Measurements from ENCODE around the gene ZNF648. TPM values are rescaled to one million over a fixed set of nuclear protein-coding genes. Genes with fewer than 3 reads are reported as not detected.

ZNF648 gene
- total and polyA plus RNA-seq, 2 of the 4 experiments (the other 2 are of a cell fraction), result not detected

GRCh38 chr1:182065126-182065845 lies 3.8 kb upstream of the ZNF648 start:
- Histone ChIP-seq H3K9me1 (ENCODE audit: insufficient read depth, low read length) (no peaks in the 10 kb centered on the region), H2AK5ac (ENCODE audit: low read depth, low read length) (no peak overlapping the region), H3K23ac (ENCODE audit: low read depth, low read length) (no peak overlapping the region), H2AK9ac (replicated peaks; ENCODE audit: low read depth, low read length, poor library complexity) (no peak overlapping the region), H3K9me3 (ENCODE audit: control insufficient read depth, insufficient read depth, low read length) (no peaks in the 10 kb centered on the region), H3K4me1 (ENCODE audit: control insufficient read depth, insufficient read depth, low read length) (no peaks in the 10 kb centered on the region), H2BK15ac (ENCODE audit: low read depth, low read length) (no peak overlapping the region), H3K14ac (replicated peaks; ENCODE audit: low read depth, low read length) (no peak overlapping the region), H3K4ac (ENCODE audit: low read depth, low read length) (no peak overlapping the region), H3K9ac (ENCODE audit: low read depth, low read length) (no peak overlapping the region), H3K27ac (ENCODE audit: insufficient read depth, low read length) (no peak overlapping the region), H3K18ac (ENCODE audit: low read depth, low read length) (no peak overlapping the region), H3K4me3 (ENCODE audit: insufficient read depth, low read depth, low read length) (no peak overlapping the region), H3K36me3 (ENCODE audit: control insufficient read depth, insufficient read depth, low read length) (no peaks in the 10 kb centered on the region), H4K91ac (ENCODE audit: insufficient read depth, low read depth, low read length) (no peak overlapping the region), H4K20me1 (ENCODE audit: insufficient read depth, low read length) (no peaks in the 10 kb centered on the region), H3K56ac (ENCODE audit: extremely low read depth, insufficient read depth, low read length) (no peak overlapping the region), H2AFZ (replicated peaks; ENCODE audit: low read length, poor library complexity) (no peak overlapping the region), H3K79me1 (ENCODE audit: low read depth in 1 of 2, low read length in 2 of 2) (no peaks in the 10 kb centered on the region), H3K27me3 (ENCODE audit: control insufficient read depth, insufficient read depth, low read length) (no peaks in the 10 kb centered on the region), H4K5ac (ENCODE audit: low read depth, low read length) (no peak overlapping the region), H2BK20ac (ENCODE audit: low read depth, low read length) (no peak overlapping the region), H2BK5ac (ENCODE audit: low read depth, low read length, poor library complexity, severe bottlenecking) (no peak overlapping the region), H3K4me2 (ENCODE audit: low read depth, low read length) (no peak overlapping the region), H4K8ac (ENCODE audit: low read depth in 2 of 2, low read length in 2 of 2) (no peak overlapping the region), H2BK120ac (ENCODE audit: low read depth, low read length) (no peak overlapping the region)
- BruUV-seq (replicated peaks), result no TSS peak
- ChIA-PET POLR2A (ENCODE audit: unreplicated experiment) (no interaction called here), CTCF (no interaction called here)
- no peak for TF ChIP-seq MAFK (IDR thresholded peaks at IDR 0.05; ENCODE audit: low read depth, low read length)
- TF ChIP-seq BHLHE40 (IDR thresholded peaks at IDR 0.05; ENCODE audit: low read depth, low read length), result no peak
- no peak for TF ChIP-seq CEBPB (IDR thresholded peaks at IDR 0.05; ENCODE audit: low read depth, low read length)
- no peak for TF ChIP-seq NFE2L2 (IDR thresholded peaks at IDR 0.05; ENCODE audit: low read depth, low read length)
- no peak for TF ChIP-seq USF2 (IDR thresholded peaks at IDR 0.05; ENCODE audit: low read depth, low read length)
- no peak for TF ChIP-seq RCOR1 (IDR thresholded peaks at IDR 0.05; ENCODE audit: insufficient replicate concordance, low read length)
- no peak for TF ChIP-seq POLR2A (IDR thresholded peaks at IDR 0.05; ENCODE audit: low read depth, low read length)
- TF ChIP-seq RAD21 (IDR thresholded peaks at IDR 0.05; ENCODE audit: low read length), result no peak
- TF ChIP-seq, protein P1, sequence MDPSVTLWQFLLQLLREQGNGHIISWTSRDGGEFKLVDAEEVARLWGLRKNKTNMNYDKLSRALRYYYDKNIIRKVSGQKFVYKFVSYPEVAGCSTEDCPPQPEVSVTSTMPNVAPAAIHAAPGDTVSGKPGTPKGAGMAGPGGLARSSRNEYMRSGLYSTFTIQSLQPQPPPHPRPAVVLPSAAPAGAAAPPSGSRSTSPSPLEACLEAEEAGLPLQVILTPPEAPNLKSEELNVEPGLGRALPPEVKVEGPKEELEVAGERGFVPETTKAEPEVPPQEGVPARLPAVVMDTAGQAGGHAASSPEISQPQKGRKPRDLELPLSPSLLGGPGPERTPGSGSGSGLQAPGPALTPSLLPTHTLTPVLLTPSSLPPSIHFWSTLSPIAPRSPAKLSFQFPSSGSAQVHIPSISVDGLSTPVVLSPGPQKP (IDR thresholded peaks at IDR 0.05; ENCODE audit: borderline replicate concordance, low read depth, low read length), result no peak
- in situ Hi-C loops (cut with MboI; ENCODE audit: low sequenced_read_pairs), result loop anchor here (25.0 kb wide), 1 partner anchor 853 kb away; no protein-coding TSS in a partner anchor
- intact Hi-C loops (cut with micrococcal nuclease), result no loop called here
- dilution Hi-C loops (cut with HindIII; ENCODE audit: low sequenced_read_pairs, unreplicated experiment), result no loop called here
- no peak for ATAC-seq (ENCODE audit: low read depth)
- DNase-seq, result no peak
- no CpG with 5 or more reads among the region's 5 CpGs for WGBS, 2 experiments (ENCODE audit: extremely low coverage in 2 of 2, insufficient read length in 1 of 2)
